Measurements from ENCODE around the gene DGKZ.

Gene DGKZ

DNA sequence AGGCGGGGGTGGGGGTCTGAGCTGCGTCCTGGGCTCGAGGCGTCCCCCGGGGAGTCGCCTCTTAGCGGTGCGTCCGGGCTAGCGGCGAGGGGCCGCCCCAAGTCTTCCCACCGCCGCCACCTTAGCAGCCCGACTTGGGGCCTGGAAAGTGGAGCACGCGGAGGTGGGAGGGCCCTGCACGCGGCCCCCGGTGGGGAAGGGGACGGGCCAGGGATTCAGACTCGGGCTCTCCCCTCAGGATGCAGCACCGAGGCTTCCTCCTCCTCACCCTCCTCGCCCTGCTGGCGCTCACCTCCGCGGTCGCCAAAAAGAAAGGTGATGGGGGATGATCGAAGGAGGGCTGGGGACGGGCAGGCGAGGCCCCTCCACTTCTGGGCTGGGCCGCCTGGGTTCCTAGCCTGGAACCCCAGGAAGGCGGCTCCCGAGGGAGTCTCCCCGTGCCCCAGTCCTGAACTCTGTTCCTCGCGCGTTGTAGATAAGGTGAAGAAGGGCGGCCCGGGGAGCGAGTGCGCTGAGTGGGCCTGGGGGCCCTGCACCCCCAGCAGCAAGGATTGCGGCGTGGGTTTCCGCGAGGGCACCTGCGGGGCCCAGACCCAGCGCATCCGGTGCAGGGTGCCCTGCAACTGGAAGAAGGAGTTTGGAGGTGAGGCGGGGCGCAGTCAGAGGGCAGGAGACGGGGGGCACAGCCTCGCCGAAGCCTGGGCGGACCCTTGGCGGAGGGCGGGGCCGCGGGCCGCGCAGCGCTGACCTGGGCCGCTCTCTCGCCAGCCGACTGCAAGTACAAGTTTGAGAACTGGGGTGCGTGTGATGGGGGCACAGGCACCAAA lies 34.8 kb downstream of the DGKZ start:
- peak; percentile 68 for DNase-seq

DNA sequence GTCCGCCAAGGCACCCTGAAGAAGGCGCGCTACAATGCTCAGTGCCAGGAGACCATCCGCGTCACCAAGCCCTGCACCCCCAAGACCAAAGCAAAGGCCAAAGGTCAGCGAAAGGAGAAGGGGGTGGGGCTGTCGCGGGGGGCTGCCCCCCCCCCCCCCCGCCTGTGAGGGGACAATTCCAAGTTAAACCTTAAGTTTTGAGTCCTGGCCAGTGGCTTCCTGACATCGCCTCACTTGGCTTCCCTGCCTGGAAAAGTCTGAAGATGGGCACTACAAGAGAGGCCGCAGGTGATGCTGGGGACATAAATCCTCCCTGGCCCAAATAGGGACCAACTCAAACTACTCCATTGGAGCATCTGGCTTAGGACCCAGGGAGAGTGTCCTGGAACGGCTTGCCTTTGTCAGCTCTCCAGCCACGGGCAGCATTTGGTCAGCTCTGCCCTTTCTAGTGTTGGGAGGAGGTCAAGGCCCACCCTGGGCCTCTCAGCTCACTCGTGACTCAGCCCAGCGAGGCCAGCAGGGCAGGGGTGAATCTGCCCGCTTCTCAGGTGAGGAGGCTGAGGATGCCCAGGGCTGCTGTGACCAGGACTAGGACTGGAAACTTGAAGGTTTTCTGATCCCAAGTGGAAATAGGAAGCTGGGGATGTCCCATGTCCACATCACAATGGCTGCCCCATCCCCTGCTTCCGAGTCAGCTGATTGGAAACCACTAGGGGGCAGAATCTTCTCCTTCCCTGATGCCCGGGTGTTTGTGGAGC lies 35.6 kb downstream of the DGKZ start:
- DNase-seq: no peak

DNA sequence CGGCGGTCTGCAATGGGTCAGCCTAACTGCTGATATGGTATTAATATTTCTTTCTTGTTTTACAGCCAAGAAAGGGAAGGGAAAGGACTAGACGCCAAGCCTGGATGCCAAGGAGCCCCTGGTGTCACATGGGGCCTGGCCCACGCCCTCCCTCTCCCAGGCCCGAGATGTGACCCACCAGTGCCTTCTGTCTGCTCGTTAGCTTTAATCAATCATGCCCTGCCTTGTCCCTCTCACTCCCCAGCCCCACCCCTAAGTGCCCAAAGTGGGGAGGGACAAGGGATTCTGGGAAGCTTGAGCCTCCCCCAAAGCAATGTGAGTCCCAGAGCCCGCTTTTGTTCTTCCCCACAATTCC lies 36.1 kb downstream of the DGKZ start:
- no peak for DNase-seq

DNA sequence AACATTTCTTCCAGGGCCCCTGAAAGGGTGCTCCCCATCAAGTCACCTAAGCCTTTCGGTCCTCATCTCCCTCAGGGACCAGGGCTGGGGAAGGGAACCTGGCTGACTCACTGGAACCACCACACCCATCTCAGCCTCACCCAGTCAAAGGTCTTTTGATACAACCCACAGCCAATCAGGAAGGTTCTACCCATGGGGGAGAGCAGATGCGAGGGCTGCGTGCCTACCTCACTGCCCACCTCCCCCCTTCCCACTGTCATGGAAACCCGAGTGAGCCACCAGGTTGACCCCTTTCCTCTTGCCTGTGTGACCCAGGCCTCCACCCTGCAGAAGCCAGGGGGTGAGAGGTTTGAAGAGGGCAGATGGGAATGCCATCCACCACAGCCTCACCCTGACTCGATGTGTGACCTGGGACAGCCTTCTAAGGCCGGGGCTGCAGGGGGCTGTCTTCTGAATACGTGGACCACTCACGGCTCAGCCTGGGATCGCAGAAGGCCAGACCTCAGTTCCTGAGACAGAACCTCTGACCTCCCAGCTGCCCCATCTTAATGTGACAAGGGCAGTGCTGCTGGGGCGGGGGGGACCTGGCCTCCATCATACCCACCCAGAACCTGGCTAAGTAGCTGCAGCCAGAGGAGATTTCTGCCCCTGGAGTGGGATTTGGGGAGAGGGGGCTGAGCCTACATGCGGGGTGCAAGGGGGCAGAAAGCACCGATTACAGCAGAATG lies 36.9 kb downstream of the DGKZ start:
- no peak for DNase-seq

DNA sequence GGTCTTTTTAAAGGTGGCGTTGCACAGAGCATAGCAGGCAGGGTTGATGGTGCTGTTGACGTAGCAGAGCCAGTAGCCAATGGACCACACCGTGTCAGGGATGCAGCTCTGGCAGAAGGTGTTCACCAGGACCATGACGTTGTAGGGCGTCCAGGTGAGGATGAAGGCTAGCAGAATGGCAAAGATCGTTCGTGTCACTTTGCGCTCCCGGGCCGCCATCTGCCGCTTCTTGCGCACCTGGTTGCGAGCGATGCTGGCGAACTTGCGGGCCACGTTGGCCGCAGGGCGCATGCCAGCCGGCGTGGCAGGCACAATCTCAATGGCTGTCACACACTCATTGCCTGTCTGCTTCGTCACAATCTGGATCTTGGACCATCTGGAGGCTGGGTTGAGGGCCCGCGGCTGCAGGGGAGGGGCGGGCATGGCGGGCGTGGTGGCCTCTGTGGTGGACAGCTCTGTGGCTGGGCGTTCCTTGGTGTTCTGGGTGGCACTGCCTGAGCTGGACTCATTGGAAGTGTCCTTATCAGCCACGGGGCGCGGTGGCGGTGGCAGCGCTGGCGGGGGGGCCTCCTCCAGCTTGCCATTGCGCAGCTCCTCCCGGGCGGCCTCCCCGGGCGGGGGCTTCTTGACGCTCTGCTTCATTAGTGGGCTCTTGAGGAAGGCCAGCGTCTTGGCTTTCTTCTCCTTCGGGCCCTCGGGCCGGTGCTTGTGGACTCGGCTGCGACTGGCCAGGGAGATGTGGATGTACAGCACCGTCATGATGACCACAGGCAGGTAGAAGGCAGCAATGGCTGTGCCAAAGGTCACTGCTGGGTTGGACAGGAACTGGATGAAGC lies 38.1 kb downstream of the DGKZ start:
- no peak for DNase-seq

DNA sequence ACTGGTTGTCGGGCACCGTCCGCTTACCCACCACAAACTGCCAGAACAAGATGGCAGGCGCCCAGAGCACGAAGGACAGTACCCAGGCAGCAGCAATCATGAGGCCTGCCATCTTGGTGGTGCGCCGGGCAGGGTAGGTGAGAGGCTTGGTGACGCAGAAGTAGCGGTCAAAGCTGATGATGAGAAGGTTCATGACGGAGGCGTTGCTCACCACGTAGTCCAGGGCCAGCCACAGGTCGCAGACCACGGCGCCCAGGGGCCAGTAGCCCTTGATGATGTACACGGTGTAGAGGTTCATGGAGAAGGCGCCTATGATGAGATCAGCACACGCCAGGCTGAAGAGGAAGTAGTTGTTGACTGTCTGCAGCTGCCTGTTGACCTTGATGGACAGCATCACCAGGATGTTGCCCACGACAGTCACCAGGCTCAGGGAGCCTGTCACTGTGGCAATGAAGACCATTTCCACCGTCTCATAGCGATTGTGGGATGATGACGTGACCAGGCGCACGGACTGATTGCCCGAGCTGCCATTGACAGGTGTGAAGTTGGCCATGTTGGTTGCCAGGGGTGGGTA lies 38.8 kb downstream of the DGKZ start:
- DNase-seq: no peak

DNA sequence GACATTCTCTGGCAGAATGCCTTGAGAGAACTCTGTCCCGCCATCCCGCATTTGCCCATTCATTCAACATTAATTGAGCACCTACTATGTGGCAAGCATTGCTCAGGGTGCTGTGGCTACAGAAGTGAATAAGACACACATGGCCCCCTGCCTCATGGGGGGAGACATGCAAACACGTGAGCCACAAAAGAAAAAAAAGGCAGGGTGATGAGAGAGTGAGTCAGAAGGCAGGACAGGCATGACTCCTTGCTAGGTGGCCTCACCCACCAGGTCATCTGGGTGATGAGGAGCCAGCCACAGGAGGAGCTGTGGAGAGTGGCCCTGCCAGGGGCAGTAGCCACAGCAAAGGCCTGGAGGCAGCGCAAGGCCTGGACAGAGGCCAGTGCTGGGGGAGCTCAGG lies 39.4 kb downstream of the DGKZ start:
- no peak for DNase-seq

DNA sequence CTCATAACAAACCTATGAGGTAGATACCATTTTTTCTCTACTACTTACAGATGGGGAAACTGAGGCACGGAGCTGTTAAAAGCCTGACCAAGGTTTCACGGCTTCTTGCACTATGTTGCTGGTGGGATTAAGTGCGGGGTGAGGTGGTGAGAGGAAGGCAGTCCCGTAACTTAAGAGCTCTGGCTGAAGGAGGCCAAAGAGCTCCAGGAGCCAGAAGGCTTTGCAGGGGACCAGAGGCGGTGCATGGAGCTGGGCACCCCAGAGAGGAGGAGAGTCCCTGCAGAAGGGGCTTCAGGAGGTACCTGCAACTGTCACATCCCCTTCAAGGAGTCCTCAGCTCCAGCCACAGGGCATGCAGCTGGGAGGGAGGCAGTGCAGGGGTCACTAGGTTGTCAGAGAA lies 40.2 kb downstream of the DGKZ start:
- DNase-seq: no peak

DNA sequence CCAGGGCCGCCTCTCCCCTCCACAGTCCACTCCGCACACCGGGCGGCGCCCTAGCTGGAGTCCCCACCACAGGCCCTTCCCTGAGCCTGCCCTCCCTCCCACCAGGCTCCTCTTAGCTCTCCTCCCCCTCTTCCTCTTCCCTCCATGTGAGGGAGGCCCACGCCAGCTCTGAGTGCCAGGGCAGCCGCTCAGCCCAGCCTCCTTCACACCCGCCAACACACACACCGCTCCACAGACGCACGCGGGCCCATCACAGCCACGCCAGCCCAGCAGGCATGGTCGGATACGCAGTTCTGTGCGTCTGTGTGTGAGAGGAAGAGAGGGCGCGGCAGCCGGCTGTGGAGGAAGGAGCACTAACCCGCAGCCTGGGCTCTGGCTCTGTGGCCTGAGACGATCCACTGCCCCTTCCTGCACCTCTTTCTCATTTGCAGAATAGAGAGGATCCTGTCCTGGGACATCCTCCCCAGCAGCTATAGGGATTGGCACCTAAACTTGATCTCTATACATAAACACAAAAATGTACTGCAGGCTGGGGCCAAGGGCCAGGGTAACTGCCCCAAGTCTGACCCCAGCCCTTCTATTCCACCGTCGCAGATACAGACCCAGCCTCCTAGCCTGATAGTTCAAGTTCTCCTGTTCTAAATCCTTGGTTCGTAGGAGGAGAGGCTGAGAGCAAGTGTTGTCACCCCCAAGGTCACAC lies 40.8 kb downstream of the DGKZ start:
- no peak for DNase-seq

DNA sequence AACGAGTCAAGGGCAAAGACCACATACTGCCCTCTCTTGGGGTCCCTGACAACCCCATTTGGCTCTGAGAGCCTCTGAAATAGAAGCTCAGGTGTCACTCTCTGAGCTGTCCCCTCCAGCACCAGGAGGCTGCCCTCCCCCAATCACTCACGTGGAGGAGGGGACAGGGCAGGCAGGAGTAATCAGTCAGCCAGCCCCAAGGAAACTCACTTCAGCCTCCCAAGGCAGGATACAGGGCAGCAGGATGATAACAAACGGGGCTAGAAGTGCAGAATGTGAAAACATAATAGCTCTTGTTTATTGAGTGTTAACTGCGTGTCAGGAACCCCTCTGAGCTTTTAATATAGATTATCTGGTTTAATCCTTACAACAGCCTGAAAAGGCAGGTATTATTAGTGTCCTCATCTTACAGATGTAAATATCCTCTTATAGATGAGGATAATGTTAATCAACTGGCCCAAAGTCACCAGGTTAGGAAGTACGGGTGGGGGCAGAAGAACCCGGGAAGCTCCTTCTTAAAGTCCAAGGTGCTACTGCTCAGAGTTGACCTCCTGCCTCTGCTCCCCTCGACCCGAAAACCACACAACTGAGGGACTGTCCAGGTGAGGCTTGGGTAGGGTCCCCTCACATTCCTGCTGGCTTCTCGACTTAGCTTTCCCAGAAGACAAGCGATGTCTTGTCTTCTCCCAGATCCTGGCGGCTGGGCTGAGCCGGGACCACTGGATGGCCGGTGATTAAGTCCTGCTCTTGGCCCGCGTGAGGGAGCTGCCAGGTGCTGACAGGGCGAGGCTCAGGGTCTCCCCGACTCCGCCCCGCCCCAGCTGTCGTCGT lies 41.6 kb downstream of the DGKZ start:
- no peak for DNase-seq

DNA sequence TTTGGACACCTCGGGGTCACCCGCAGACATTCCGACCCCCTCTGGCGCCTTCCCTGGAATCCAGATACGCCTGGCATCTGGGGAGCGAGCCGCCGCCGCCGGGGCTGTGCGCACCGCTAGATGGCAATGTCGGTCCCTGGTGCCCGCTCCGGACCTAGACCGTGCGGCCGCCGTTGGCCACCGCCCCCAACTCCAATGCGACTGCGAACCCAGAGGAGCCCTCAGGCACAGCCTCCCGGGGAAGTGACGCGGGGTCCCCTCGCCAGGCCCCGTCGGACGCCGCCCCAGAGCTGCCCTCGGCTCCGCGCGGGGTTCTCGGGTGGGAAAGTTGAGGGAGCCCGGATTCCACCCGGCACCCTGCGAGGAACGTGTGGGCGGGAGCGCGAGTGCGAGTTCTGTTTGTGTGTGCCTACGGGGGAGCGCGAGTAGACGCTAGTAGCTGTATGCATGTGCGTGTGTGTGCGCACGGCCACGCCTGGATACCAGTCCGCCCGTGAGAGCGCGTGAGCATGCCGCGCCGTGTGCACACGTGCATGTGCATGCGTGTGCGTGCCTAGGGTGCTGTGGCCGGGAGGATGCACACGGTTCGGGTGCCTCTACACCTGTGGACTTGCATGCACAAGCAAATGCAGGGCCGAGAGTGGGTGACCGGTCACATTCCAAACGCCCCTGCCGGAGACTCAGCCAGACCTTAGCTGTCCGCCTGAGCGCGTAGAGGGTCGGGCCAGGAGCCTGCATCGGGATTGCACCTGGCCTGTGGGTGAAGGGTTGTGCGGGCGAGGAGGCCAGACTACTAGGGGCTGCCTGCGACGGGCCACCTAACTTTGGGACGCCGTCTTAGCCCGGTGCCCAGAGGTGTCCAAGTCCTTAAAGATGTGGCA lies 42.4 kb downstream of the DGKZ start:
- DNase-seq: peak; percentile 86

DNA sequence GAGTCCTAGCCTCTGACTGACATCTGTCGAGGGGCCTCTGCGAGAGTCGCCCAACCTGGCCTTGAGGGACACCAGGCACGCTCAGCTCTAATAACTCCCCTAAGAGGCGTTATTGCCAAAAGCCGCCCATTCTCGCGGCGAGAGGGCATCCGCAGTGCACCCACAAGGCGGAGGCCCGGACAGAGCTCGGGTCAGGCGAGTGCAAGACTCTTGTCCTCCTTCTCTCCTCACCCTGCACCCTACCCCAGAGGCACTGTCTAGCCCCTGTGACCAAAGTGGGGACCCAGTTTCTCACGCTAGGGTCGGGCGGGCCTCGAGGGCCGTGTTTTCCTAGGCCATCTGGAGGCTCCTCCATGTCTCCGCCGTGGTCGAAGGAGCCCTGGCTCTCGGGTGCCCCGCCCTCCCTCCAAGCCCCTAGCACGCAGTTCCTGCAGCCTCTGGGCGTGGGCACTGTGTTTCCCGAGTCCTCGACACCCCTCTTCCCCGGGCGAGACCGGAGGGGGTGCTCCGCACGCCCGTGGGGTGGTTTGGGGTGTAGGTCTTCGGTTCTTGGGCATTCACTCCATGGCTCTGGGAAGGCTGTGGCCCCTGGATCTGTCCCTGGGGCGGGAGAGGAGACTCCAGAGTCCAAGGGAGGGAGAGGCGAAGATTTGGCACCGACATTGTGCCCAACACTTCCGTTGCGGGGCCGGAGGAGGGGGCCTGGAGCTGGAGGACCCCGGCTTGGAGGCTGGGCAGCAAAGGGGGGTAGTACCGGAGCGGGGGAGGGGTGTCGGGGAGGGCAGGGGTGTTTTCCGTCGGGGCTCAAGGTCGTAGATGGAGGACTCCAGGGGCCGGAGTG lies 43.3 kb downstream of the DGKZ start:
- no peak for DNase-seq

DNA sequence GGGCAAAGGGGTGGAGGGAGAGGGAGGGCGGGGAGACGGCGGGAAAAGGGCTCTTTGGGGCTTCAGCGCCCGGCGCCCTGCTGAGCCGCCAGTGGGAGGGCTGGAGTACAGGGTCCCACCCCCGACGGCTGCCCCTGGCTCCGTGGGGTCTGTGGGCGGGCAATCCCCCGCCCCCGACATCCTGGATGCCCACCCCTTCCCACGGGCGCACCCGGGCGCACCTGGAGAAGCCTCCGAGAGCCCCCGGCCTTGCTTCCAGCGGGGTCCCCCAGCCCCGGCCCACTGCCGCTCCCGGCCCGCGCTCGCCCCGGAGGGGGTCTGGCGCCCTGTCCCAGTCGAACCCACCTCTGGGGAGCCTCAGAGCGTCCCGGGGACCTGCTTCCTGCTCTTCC lies 43.9 kb downstream of the DGKZ start:
- no peak for DNase-seq

DNA sequence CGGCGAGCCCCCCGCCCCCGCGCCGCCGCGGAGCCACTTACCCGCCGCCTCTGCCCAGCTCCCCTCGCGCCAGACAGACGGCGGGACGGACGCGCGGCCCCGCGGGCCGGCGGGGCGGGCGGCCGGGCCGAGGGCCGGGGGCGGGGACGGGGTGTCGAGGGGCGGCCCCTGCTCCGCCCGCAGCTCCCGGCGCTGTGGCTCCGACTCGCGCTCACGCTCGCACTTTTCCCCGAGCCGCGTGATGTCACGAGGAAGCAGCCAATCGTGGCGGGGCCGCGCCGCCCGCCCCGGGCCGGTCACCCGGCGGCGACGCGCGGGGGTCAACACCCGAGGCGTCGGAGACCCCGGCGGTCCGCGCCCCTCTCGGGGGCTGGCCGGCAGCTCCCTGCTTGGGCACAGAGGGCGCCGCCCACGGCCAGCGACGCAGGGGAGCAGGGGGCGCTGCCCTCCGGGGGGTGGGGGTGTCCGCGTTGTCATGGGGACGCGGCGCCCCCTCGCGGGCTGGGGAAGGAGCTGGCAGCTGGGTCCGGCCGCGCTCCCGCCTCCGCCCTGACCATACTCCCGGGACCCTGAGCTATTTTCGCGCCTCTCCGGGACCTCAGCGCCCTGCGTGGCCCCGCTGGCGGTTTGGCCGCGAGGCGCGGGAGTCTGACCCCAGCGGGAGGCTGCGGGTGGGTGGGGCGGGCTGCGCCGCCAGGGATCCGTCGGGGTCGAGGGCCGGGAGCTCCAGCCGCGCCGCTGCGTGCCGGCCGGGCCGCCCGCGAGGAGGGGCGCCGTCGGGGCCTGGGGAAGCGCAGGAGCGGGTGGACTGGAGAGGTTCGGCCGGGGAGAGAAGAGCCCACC lies 44.5 kb downstream of the DGKZ start, which contains the start of gene CHRM4:
CHRM4 (minus strand) TSS at position 199 of the 843 bp plus-strand sequence. CDS start 5,219 bp downstream, outside the sequence.
- peak; percentile 64 for DNase-seq

DNA sequence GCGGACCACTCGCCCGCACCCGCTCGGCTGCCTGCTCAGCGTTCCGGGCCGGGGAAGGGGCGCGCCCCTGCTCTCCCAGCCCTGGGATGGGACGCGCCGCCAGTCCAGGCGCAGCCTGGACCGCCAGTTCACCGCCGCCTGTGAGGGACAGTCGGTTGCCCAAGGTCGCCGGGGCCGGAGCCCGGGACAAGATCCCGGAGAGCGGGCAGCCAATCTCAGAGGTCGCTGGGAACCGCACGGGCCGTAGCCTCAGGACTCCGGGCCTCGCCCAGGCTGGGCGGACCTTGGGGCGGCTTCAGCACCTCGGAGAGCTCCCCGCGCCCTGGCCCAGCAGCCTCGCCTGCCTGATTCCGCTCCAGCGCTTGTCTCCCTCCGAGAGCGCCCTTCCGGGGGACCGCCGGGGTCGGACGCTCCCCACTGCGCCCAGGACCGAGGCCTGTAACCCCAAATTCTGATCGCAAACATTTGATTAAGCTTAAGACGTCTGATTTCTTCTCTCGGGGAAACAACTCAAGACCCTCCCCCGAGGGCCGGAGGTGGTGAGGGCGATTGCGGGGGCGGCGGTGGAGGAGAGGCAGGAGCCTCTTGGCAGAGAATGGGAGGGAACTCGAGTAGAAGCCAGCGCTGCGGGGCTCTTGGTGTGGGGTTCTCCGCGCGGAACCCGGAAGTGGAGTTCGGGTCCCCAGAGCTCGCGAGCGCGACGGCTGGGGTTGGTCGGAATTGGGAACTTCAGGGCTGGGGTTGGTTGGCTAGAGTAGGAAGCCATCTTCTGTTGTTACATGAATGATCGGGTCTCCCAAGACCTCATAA lies 45.4 kb downstream of the DGKZ start:
- DNase-seq: peak; percentile 91

DNA sequence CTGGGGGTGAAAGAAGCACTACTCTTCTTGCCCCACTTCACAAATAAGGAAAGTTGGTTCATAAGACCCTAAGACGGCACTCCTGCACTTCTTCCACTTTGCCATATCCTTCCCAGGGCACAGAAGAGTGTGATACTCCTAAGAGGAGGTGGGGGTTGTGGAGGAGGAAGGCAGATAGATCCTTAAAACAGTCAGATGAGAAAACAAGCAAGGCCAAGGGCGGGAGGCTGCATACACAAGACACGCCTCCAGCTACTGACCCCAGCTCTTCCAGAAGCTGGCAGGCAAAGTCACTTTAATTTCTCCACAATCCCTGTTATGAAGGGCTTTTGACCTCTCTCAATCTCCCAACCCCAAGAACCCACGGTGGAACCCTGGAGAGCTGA lies 46.0 kb downstream of the DGKZ start:
- no peak for DNase-seq

DNA sequence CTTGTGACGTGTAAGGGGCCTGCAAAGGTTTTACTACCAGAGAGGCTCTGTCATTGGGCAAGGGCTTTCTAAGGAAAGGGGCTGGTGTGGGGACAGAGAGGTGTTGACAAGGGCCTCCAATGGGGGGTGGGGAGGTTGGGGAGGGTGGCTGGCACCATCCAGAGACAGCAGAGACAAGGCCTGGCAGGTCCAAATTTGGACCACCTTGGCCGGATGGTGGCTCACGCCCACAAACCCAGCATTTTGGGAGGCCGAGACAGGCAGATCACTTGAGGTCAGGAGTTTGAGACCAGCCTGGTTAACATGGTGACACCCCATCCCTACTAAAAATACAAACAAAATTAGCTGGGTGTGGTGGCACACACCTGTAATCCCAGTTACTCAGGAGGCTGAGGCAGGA lies 46.5 kb downstream of the DGKZ start:
- no peak for DNase-seq
